KMS-11 (cell line): ENCODE data around the gene PDZD7.

Experiments
- H2AFZ ChIP-seq: fragments of 200-600 bp; sonication (generic); 2 replicates; pipeline ENCODE4 v1.6.1; 2016; ENCODE audit warnings: antibody characterized with exemption, mixed run types, low read depth
- H3K27ac ChIP-seq: fragments of 200-600 bp; sonication (generic); 2 replicates; pipeline ENCODE4 v1.6.1; 2016; ENCODE audit warnings: mild to moderate bottlenecking, mixed run types
- H3K27me3 ChIP-seq: fragments of 200-600 bp; sonication (generic); 2 replicates; pipeline ENCODE4 v1.6.1; 2017; ENCODE audit warnings: mild to moderate bottlenecking, low read depth, mixed run types, moderate library complexity; ENCODE audit not compliant: insufficient read depth
- H3K36me3 ChIP-seq: fragments of 200-600 bp; sonication (generic); 2 replicates; pipeline ENCODE4 v1.6.1; 2017; ENCODE audit warnings: mild to moderate bottlenecking, mixed run types; ENCODE audit not compliant: insufficient read depth
- H3K4me1 ChIP-seq: fragments of 200-600 bp; sonication (generic); 2 replicates; pipeline ENCODE4 v1.6.1; 2016; ENCODE audit warnings: mild to moderate bottlenecking, low read depth, mixed run types; ENCODE audit not compliant: poor library complexity, severe bottlenecking
- H3K4me2 ChIP-seq: fragments of 200-600 bp; sonication (generic); 2 replicates; pipeline ENCODE4 v1.7.0; 2016; ENCODE audit warnings: mild to moderate bottlenecking, mixed run types
- H3K4me3 ChIP-seq: fragments of 200-600 bp; sonication (generic); IDR thresholded peaks from 2 replicates; pipeline ENCODE4 v1.6.1; 2017; ENCODE audit warnings: low read depth, low read length, mixed read lengths; ENCODE audit not compliant: insufficient read depth
- H3K79me2 ChIP-seq: fragments of 200-600 bp; sonication (generic); 2 replicates; pipeline ENCODE4 v1.6.1; 2016; ENCODE audit warnings: low read depth, mixed run types; ENCODE audit not compliant: insufficient read depth
- H3K9ac ChIP-seq: fragments of 200-600 bp; sonication (generic); 2 replicates; pipeline ENCODE4 v1.6.1; 2016; ENCODE audit warnings: mild to moderate bottlenecking, mixed run types
- H4K20me1 ChIP-seq: fragments of 200-600 bp; sonication (generic); 2 replicates; pipeline ENCODE4 v1.6.1; 2016; ENCODE audit warnings: mild to moderate bottlenecking, mixed run types; ENCODE audit not compliant: insufficient read depth
- TF ChIP-seq, protein P1 (sequence below): fragments of 200-600 bp; sonication (generic); conservative IDR thresholded peaks from 2 replicates; pipeline ENCODE4 v1.6.1; 2017; ENCODE audit warnings: low read depth, mild to moderate bottlenecking, antibody characterized with exemption, low read length, moderate library complexity, mixed read lengths

Gene PDZD7

DNA sequence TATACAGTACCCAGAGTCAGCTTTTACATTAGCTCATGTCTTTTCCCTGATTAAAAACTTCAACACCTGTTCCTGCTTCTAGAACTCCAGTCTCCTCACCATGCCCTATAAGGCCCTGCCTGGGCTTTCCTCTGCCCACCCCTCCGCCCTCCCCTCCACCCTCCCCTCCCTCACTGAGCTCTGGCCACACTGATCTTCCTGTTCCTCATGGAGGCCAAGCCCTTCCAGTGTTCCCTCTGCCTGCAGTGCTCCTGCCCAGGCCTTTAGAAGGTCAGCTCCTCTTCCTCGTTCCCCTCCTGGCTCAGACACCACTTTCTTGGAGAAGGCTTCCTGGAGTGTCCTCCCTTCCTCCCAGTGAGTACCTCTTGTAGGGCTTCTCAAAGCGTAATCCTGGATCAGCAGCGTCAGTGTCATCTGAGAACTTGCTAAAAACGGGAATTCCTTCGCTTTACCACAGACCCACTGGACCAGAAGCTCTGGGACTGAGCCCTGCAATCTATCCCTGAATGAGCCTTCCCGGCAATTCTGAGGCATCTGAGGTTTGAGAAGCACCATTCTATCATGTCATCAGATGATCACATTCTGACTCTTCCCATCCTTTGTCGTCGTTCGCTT, 3.7 kb downstream of the PDZD7 start:
- Histone ChIP-seq H3K9ac (no peak overlapping the region), H3K27ac (no peak overlapping the region), H2AFZ (no peak overlapping the region), H3K27me3 (peaks cover 20% of the 10 kb centered on the region; the same call in 1 of the 2 replicates), H4K20me1 (no peaks in the 10 kb centered on the region), H3K36me3 (no peaks in the 10 kb centered on the region), H3K4me2 (no peak overlapping the region), H3K79me2 (no peaks in the 10 kb centered on the region), H3K4me1 (no peaks in the 10 kb centered on the region), H3K4me3 (no peak overlapping the region)
- TF ChIP-seq, protein P1, sequence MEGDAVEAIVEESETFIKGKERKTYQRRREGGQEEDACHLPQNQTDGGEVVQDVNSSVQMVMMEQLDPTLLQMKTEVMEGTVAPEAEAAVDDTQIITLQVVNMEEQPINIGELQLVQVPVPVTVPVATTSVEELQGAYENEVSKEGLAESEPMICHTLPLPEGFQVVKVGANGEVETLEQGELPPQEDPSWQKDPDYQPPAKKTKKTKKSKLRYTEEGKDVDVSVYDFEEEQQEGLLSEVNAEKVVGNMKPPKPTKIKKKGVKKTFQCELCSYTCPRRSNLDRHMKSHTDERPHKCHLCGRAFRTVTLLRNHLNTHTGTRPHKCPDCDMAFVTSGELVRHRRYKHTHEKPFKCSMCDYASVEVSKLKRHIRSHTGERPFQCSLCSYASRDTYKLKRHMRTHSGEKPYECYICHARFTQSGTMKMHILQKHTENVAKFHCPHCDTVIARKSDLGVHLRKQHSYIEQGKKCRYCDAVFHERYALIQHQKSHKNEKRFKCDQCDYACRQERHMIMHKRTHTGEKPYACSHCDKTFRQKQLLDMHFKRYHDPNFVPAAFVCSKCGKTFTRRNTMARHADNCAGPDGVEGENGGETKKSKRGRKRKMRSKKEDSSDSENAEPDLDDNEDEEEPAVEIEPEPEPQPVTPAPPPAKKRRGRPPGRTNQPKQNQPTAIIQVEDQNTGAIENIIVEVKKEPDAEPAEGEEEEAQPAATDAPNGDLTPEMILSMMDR = no peak

DNA sequence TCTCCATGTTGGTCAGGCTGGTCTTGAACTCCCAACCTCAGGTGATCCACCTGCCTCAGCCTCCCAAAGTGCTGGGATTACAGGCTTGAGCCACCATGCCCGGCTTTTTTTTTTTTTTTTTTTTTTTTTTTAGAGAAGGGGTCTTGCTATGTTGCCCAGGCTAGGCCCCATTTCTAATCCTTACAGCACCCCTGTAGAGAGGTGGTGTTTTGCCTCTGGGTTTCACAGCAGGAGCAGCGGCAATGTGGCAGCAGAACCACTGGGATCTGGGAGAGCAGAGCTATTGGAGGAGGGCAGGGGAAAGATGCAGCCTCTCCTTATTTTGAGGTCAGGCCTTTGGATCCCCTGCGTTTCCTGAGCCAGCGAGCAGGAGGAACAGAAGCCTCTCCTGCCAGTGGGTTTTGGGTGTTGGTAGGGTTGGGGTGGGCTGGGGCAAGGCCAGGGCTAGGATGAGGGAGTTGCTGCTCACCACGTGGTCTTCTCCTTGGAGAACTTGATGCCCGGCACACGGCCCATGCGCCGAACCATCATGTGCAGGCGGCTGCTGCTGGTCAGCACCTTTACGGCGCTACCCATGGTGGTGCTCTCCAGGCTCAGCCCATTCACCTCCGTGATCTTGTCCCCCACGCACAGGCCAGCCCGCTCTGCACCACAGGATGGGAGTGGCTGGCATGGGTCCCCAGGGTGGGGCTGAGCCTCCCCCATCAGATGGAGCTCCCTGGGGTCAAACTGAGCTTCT, 7.8 kb downstream of the PDZD7 start:
- H3K4me2 ChIP-seq = no peak overlapping the region
- H3K4me1 ChIP-seq = no peaks in the 10 kb centered on the region

DNA sequence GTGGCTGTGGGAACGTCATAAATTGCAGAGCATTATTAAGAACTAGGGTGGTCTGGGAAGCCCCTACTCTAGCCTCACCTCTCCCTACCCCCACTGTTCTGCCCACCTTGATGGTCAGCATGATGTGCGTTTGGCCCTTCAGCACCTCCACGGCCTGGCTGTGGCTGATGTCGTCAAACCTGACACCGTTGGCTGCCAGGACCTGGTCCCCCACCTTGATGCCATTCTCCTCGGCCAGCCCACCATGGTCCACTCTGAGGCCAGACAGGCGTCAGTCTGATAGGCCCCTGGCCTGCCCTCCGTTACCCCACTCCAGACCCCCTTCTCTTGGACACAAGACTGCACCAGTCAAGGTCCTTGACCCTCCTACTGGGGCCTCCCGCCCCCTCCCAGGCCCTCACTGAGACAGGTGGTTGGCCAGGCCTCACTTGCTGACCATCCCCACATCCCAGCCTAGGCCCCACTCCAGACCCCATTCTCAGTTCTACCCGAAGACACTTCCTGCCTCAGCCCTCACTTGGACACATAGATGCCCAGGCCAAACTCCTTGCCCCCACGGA, 9.2 kb downstream of the PDZD7 start:
- H3K79me2 ChIP-seq = no peaks in the 10 kb centered on the region
- no peak overlapping the region for H3K4me3 ChIP-seq
- H3K27me3 ChIP-seq = peaks cover 11% of the 10 kb centered on the region; the same call in 1 of the 2 replicates
- TF ChIP-seq, protein P1 = no peak
- no peaks in the 10 kb centered on the region for H4K20me1 ChIP-seq
- H3K27ac ChIP-seq = no peak overlapping the region
- no peak overlapping the region for H3K4me2 ChIP-seq
- H3K36me3 ChIP-seq = no peaks in the 10 kb centered on the region
- H3K4me1 ChIP-seq = no peaks in the 10 kb centered on the region
- H2AFZ ChIP-seq = no peak overlapping the region
- no peak overlapping the region for H3K9ac ChIP-seq

More for the DNA sequence above, 7.8 kb downstream of the PDZD7 start:
- H3K9ac ChIP-seq = no peak overlapping the region
- H3K4me3 ChIP-seq = no peak overlapping the region
- H3K27me3 ChIP-seq = peaks cover 15% of the 10 kb centered on the region; the same call in 1 of the 2 replicates
- no peaks in the 10 kb centered on the region for H4K20me1 ChIP-seq
- H3K36me3 ChIP-seq = no peaks in the 10 kb centered on the region
- TF ChIP-seq, protein P1 = no peak
- H2AFZ ChIP-seq = no peak overlapping the region
- H3K27ac ChIP-seq = no peak overlapping the region
- no peaks in the 10 kb centered on the region for H3K79me2 ChIP-seq

DNA sequence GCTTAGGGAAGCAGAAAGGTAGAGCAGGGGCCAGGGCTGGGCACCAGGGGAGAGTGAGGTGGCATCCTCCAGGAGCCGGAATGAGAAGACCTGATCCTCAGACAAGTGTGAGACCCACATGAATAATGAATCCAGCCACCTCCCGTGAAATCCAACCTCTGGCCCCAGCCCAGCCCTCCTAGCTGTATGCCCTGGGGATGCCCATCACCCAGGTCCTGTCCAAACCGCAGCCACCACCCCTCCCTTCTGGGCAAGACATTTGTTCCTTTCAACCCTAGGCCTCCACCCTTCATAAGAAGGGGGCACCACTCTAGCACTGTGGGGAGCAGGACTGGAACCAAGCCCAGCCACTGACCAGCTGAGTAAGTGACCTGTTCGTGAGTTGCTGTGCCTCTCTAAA, 9.7 kb downstream of the PDZD7 start:
- Histone ChIP-seq H3K4me3 (no peak overlapping the region), H3K36me3 (no peaks in the 10 kb centered on the region), H3K79me2 (no peaks in the 10 kb centered on the region), H3K4me2 (no peak overlapping the region), H2AFZ (no peak overlapping the region), H3K27ac (no peak overlapping the region), H3K27me3 (peaks cover 11% of the 10 kb centered on the region; the same call in 1 of the 2 replicates), H3K4me1 (no peaks in the 10 kb centered on the region), H4K20me1 (no peaks in the 10 kb centered on the region), H3K9ac (no peak overlapping the region)
- TF ChIP-seq, protein P1 = no peak
